Measurements from ENCODE around the gene AP4S1.
"Not testable (repeated sequence)": the region's sequence is repeated elsewhere in the genome, so short reads cannot be mapped to it uniquely, and the experiment has no call there.

AP4S1 gene

GRCh38 chr14:31009836-31010574, 15.4 kb upstream of the AP4S1 start:
- DNase-seq: no peak

DNA sequence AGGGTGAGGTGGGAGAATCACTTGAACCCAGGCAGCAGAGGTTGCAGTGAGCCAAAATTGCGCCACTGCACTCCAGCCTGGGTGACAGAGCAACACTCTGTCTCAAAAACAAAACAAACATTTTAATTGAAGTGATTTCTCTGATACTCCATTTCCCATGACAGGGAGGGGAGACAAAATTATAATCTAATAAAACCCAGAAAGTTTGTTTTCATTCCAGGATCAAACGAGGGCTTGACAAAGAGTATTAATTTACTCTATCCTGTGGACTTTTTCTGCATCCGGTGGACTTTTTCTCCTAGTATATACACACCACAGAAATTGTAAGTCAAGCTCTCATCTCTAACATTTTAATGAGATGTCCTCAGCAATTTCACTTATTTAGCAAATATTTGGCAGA, 14.5 kb upstream of the AP4S1 start:
- no peak for DNase-seq

DNA sequence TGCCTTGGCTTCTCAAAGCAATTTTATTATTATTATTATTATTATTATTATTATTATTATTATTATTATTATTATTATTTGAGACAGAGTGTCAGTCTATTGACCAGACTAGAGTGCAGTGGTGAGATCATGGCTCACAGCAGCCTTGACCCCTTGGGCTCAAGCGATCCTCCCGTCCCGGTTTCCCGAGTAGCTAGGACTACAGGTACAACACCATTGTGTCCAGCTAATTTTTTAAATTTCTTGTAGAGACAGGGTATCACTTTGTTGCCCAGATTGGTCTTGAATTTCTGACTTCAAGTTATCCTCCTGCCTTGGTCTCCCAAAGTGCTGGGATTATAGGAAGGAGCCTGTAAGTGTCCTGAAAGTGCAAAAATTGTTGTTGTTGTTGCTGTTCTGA, 11.6 kb upstream of the AP4S1 start:
- no peak for DNase-seq

DNA sequence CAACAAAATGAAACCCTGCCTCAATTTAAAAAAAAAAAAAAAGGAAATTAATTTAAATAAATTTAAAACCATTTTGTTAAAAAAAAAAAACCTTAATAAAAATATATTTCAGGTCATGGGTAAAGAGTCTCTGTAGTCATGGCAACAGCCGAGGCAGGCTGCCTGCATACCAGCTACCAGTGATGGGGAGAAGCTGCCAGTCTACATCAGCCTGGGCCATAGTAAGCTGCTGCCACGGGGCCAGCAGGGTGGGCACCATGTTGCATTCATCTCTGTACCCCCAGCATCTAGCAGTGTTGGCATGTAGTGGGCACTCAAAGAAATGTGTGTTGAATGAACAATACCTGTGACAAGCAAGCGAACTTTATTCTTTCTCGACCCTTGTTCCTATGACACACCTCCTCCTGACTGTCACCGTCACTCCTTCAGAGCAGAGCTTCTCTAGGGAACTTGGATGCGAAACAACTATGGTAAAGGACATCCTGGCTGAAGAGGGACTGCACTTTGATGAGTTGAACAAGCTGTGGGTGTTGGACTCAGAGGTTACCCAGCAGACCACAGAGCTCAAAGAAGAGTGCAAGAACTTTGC, 7.3 kb upstream of the AP4S1 start:
- no peak for DNase-seq

- DNase-seq: no peak
Observed at GRCh38 chr14:31020834-31021575, 4.4 kb upstream of the AP4S1 start.

DNA sequence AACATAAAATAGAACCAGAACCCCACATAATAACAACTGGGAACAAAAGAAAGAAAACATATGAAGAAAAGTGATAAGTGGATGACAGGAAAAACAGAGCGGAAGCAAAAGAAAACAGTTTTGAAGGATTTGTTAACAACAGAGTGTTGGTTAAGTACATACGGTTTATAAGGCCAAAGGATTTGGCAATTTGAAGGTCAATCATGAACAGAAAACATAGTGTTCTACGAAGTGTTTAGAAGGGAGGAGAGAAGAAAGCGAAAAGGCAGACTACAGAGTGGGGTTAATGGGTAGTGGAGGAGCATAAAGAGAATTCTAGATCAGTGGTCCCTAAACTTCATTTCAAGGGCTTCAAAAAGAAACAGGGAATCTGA, 3.9 kb upstream of the AP4S1 start:
- no peak for DNase-seq

GRCh38 chr14:31022386-31022785, 3.1 kb upstream of the AP4S1 start:
- no peak for DNase-seq

GRCh38 chr14:31024010-31024480, 1.4 kb upstream of the AP4S1 start:
- DNase-seq: no peak

DNA sequence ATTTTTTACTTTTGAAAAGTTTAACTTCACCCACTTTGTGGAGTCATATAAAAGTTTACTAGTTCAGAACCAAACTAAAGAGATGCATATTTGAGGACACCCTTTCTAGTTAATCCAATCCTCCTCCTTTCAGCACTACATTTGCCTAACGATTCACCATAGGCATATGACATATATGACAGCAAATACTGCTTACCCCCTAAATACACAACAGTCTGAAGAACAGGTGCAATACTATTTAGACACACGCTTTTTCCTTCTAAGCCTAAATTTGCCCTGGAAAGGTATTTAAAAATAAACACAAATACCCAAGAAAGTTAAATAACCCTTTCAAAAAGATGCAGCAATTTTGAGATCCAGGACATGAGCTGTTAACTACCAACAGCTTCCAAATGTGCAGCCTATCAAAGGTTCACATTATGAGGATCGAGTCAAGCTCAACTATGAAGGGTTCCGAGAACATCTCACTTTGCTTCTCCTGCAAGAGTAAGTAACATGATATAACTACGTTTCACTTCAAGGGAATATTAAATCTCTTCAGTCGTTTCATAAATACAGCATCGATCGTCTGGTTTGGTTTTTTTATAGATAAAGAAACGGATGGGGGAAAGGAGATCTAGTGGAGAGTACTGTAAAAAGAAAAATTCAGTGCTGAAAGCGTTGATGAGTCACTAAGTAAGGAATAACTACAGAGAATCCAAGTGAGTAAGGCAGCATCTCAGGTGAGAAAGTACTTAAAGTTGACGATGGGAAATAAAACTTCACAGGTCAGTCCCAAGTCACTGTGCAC, 677 bp upstream of the AP4S1 start:
- no peak for DNase-seq

DNA sequence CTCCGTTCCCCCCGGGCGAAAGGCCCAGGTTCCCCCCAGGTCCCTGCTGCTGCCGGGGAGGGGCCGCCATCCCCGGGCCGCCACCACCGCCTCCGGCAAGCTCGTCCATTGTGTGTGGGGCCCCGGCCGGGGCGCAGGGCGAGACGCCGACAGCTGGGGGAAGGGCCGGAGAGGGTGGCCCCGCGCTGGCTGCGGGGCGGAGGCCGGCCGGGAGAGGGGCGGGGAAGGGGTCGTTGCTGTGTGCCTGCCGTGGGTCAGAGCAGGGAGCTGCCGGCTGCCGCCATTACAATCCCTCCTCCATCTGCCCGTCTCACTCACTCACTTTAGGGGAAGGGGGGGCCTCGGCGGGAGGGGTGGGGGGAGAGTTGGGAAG, 614 bp downstream of the AP4S1 start, which contains the start of gene STRN3:
TSS of gene STRN3 (minus strand) at position 303 of the 373 bp plus-strand sequence. CDS start at position 109, 194 bp downstream.
- no peak for DNase-seq

GRCh38 chr14:31026450-31027235, 1.2 kb downstream of the AP4S1 start:
- peak; percentile 90 for DNase-seq

DNA sequence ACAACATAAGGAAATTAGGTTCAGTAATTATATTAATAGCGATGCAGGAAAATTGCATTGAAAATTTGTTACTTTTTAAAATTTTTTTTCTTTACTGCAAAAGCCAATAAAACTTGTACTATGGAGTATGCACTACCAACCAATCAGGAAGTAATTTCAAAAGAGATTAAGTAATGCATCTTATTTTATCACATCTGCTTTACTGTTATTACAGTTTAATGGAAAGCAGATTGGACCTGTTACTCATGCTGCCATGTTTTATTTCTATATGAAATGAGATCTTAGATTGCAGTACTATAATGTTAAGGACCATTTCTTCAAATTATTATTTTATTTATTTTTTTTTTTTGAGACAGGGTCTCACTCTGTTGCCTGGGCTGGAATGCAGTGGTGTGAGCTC, 2.4 kb downstream of the AP4S1 start:
- no peak for DNase-seq

- no peak for DNase-seq
Observed at GRCh38 chr14:31029016-31029970, 3.8 kb downstream of the AP4S1 start.

GRCh38 chr14:31030469-31030868, 5.0 kb downstream of the AP4S1 start:
- DNase-seq: no peak

DNA sequence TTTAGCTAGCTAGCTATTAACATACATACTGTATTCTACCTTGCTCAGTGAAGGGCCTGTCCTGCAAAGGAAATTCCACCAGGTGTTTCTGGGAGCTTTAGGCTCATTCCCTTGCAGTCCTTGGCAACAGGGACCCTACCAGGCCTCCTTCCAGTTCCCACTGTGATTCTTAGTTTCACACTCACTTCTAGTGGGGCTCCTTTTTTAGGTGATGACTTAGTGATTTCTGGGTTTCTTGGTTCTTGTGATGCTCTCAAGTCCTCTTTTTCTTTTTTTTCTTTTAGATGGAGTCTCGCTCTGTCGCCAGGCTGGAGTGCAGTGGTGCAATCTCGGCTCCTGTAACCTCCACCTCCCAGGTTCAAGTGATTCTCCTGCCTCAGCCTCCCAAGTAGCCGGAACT, 11.1 kb downstream of the AP4S1 start:
- DNase-seq: no peak

- DNase-seq: no peak
Observed at GRCh38 chr14:31037709-31038221, 12.3 kb downstream of the AP4S1 start.

GRCh38 chr14:31038521-31039166, 13.2 kb downstream of the AP4S1 start:
- no peak for DNase-seq

GRCh38 chr14:31042300-31042699, 16.9 kb downstream of the AP4S1 start:
- DNase-seq: no peak

DNA sequence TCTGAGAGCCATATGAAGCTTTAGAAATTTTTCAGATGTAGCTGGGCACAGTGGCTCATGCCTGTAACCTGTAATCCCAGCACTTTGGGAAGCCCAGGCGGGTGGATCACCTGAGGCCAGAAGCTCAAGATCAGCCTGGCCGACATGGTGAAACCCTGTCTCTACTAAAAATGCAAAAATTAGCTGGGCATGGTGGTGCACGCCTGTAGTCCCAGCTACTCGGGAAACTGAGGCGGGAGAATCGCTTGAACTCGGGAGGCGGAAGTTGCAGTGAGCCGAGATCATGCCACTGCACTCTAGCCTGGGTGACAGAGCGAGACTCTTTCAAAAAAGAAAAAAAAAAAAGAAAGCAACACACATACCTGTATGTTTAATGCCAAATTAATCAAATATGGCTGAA, 17.4 kb downstream of the AP4S1 start:
- not testable (repeated sequence) for DNase-seq

- no peak for DNase-seq
Observed at GRCh38 chr14:31043379-31043778, 17.9 kb downstream of the AP4S1 start.

Data from activated T-cell treated with anti-CD3 and anti-CD28 coated beads, Interleukin-2, amount 50 U/mL, for 1 hour (primary cell).